Measurements from ENCODE around the gene PSMB3. TPM values are rescaled to one million over a fixed set of nuclear protein-coding genes. Genes with fewer than 3 reads are reported as not detected.

The PSMB3 gene
- total RNA-seq, 1 experiment from 2014 or later = 273 TPM

DNA sequence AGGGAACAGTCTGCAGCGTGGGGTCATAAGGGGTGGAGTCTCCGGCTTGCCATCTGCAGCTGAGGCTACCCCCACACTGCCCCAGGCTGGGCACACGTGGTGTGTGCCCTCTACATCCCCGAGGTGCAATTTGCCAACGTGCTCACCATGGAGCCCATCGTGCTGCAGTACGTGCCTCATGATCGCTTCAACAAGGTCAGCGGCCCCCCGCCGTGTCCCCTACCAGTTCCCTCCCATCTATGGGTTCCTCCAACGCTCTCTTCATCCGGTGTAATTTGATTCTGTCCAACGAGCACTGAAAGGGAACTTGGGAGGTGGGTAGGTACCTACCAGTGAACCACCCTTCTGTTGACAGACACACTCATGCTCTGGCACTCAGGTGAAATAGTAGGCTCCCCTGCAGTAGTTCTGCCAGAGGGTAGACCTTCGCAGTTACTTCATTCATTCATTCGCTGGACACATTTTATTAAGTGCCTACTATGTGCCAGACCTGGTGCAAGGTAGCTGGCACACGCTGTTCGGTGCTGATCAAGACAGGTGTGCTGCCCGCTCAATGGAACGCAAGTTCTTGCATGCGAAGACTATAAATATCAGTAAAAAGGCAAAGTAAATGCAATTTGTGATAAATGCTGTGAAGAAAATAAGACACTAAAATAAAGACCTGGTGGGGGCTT is 44.7 kb upstream of the PSMB3 start:
- ATAC-seq = no peak
- Mint-ChIP-seq H3K36me3 (0 out of 2 replicates have a peak, but pooled peaks cover 3% of the 10 kb centered on the region), H3K4me1 (peaks cover 55% of the 10 kb centered on the region), H3K9me3 (no peaks in the 10 kb centered on the region), H3K27me3 (ENCODE audit: low read depth) (peaks cover 61% of the 10 kb centered on the region), H3K27ac (no peak overlapping the region), H3K4me3 (peak overlapping the region; percentile 77)
- POLR2A ChIA-PET = interaction anchor here (1.4 kb wide), 1 partner anchor 20 kb away, joined by 5 read pairs; no protein-coding TSS in a partner anchor
- CTCF ChIA-PET = interaction anchor here (1.4 to 4.9 kb wide), 3 partner anchors 11 to 150 kb away, joined by 13 to 28 read pairs (median 13); no protein-coding TSS in a partner anchor
- no peak for DNase-seq (ENCODE audit: low spot score)
- TF ChIP-seq ZBTB21 (CRISPR knock-in tag; IDR thresholded peaks at IDR 0.05; ENCODE audit: borderline replicate concordance) = no peak
- no peak for TF ChIP-seq NR2C2 (CRISPR knock-in tag; IDR thresholded peaks at IDR 0.05)
- no peak for TF ChIP-seq MYBL2 (CRISPR knock-in tag; IDR thresholded peaks at IDR 0.05)
- no peak for TF ChIP-seq SOX15 (CRISPR knock-in tag; IDR thresholded peaks at IDR 0.05)
- TF ChIP-seq NR1H2 (CRISPR knock-in tag; IDR thresholded peaks at IDR 0.05) = no peak
- no peak for TF ChIP-seq PRRX2 (CRISPR knock-in tag; IDR thresholded peaks at IDR 0.05)
- TF ChIP-seq, protein P1, sequence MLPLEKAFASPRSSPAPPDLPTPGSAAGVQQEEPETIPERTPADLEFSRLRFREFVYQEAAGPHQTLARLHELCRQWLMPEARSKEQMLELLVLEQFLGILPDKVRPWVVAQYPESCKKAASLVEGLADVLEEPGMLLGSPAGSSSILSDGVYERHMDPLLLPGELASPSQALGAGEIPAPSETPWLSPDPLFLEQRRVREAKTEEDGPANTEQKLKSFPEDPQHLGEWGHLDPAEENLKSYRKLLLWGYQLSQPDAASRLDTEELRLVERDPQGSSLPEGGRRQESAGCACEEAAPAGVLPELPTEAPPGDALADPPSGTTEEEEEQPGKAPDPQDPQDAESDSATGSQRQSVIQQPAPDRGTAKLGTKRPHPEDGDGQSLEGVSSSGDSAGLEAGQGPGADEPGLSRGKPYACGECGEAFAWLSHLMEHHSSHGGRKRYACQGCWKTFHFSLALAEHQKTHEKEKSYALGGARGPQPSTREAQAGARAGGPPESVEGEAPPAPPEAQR (CRISPR knock-in tag; IDR thresholded peaks at IDR 0.05) = no peak
- TF ChIP-seq RORB (CRISPR knock-in tag; IDR thresholded peaks at IDR 0.05) = no peak
- TF ChIP-seq, protein P2, sequence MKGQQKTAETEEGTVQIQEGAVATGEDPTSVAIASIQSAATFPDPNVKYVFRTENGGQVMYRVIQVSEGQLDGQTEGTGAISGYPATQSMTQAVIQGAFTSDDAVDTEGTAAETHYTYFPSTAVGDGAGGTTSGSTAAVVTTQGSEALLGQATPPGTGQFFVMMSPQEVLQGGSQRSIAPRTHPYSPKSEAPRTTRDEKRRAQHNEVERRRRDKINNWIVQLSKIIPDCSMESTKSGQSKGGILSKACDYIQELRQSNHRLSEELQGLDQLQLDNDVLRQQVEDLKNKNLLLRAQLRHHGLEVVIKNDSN (CRISPR knock-in tag; IDR thresholded peaks at IDR 0.05) = no peak
- TF ChIP-seq, protein P3, sequence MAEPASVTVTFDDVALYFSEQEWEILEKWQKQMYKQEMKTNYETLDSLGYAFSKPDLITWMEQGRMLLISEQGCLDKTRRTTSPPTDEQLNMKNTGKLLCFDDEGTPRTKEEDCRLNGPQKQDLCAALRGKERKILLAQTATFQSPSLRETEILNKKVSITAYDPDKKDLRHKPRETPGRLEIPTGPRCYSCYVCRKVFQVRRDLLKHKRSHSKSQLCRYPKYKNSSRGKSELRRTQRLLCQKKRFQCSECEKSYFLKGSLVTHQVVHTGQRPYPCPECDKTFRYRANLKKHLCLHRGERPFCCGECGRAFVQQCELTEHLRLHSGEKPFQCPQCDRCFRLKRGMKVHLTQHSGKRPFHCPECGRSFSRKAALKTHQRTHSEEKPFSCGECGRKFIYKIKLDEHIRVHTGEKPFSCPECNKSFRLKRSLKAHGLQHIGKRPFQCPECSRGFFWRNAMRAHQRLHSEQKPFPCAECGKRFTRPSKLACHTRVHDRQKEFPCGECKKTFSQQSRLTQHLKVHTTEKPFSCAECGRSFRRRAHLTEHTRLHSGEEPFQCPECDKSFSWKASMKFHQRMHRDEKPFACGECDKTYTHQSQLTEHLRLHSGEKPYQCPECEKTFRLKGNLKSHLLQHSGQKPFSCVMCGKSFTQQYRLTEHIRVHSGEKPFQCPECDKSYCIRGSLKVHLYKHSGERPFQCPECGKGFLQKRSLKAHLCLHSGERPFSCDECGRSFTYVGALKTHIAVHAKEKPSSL (CRISPR knock-in tag; conservative IDR thresholded peaks at IDR 0.05) = no peak
- TF ChIP-seq, protein P4, sequence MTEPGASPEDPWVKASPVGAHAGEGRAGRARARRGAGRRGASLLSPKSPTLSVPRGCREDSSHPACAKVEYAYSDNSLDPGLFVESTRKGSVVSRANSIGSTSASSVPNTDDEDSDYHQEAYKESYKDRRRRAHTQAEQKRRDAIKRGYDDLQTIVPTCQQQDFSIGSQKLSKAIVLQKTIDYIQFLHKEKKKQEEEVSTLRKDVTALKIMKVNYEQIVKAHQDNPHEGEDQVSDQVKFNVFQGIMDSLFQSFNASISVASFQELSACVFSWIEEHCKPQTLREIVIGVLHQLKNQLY (CRISPR knock-in tag; IDR thresholded peaks at IDR 0.05) = no peak
- no peak for TF ChIP-seq GTF2I (CRISPR knock-in tag; conservative IDR thresholded peaks at IDR 0.05)
- TF ChIP-seq, protein P5, sequence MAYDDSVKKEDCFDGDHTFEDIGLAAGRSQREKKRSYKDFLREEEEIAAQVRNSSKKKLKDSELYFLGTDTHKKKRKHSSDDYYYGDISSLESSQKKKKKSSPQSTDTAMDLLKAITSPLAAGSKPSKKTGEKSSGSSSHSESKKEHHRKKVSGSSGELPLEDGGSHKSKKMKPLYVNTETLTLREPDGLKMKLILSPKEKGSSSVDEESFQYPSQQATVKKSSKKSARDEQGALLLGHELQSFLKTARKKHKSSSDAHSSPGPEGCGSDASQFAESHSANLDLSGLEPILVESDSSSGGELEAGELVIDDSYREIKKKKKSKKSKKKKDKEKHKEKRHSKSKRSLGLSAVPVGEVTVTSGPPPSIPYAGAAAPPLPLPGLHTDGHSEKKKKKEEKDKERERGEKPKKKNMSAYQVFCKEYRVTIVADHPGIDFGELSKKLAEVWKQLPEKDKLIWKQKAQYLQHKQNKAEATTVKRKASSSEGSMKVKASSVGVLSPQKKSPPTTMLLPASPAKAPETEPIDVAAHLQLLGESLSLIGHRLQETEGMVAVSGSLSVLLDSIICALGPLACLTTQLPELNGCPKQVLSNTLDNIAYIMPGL (CRISPR knock-in tag; IDR thresholded peaks at IDR 0.05) = no peak
- no peak for TF ChIP-seq JUN (CRISPR knock-in tag; IDR thresholded peaks at IDR 0.05)
- TF ChIP-seq ZNF121 (CRISPR knock-in tag; IDR thresholded peaks at IDR 0.05) = no peak

DNA sequence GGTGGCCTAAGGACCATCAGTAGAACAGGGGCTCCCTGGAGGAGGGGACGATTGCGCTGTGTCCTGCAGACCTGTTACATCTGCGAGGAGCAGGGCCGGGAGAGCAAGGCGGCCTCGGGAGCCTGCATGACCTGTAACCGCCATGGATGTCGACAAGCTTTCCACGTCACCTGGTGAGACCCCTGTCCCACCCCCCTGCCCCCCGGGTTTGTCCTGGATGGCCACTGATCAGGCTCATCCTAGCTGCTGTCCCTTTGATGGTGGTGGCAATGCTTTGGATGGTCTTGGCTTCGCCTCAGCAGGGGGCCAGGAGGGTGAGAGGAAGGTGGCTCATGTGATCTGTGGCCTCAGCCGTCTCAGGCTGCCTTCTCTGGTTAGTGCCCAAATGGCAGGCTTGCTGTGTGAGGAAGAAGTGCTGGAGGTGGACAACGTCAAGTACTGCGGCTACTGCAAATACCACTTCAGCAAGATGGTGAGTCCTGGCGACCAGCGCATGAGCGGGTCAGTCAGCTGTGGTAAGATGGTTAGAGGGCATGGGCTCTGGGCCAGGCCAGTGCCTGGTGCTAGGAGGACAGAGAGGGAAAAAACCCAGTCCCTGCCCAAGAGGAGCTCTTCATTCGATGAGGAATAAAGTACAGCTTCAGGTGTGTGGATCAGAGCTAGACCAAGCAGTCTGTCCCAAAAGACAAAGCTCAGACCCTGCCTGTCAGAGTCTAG is 43.3 kb upstream of the PSMB3 start:
- peaks cover 50% of the 10 kb centered on the region for H3K4me1 Mint-ChIP-seq
- no peak overlapping the region for H3K4me3 Mint-ChIP-seq
- ChIA-PET POLR2A (interaction anchor here (1.5 kb wide), 1 partner anchor 10 kb away, joined by 4 read pairs; no protein-coding TSS in a partner anchor), CTCF (interaction anchor here (2.2 kb wide), 1 partner anchor 32 kb away, joined by 11 read pairs; no protein-coding TSS in a partner anchor)
- no peaks in the 10 kb centered on the region for H3K9me3 Mint-ChIP-seq
- H3K36me3 Mint-ChIP-seq = 0 out of 2 replicates have a peak, but pooled peaks cover 3% of the 10 kb centered on the region
- H3K27me3 Mint-ChIP-seq (ENCODE audit: low read depth) = peaks cover 49% of the 10 kb centered on the region
- H3K27ac Mint-ChIP-seq = 0 out of 2 replicates have a peak overlapping the region, but pooled peaks have one; percentile 50
- no peak for ATAC-seq
- DNase-seq (ENCODE audit: low spot score) = no peak
- TF ChIP-seq, protein P6, sequence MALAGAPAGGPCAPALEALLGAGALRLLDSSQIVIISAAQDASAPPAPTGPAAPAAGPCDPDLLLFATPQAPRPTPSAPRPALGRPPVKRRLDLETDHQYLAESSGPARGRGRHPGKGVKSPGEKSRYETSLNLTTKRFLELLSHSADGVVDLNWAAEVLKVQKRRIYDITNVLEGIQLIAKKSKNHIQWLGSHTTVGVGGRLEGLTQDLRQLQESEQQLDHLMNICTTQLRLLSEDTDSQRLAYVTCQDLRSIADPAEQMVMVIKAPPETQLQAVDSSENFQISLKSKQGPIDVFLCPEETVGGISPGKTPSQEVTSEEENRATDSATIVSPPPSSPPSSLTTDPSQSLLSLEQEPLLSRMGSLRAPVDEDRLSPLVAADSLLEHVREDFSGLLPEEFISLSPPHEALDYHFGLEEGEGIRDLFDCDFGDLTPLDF (CRISPR knock-in tag; IDR thresholded peaks at IDR 0.05) = no peak
- TF ChIP-seq NR3C1 (CRISPR knock-in tag; conservative IDR thresholded peaks at IDR 0.05; ENCODE audit: low read depth) (no peak), GABPB1 (CRISPR knock-in tag; IDR thresholded peaks at IDR 0.05) (no peak), NFYB (CRISPR knock-in tag; conservative IDR thresholded peaks at IDR 0.05; ENCODE audit: low read depth) (no peak), ETV6 (CRISPR knock-in tag; IDR thresholded peaks at IDR 0.05) (no peak), KAT7 (CRISPR knock-in tag; IDR thresholded peaks at IDR 0.05; ENCODE audit: borderline replicate concordance) (no peak)
- TF ChIP-seq, protein P1 (CRISPR knock-in tag; IDR thresholded peaks at IDR 0.05) = no peak

Data from WTC11 (cell line).